LNCaP clone FGC (cell line): Measurements from ENCODE around the gene ASMTL.
"Not testable (repeated sequence)": the region's sequence is repeated elsewhere in the genome, so short reads cannot be mapped to it uniquely, and the experiment has no call there.

Experiments used
- DNase-seq: peaks from one replicate; pipeline ENCODE4 v3.0.0-alpha.2; 2011; ENCODE audit warnings: low read depth
- H3K4me3 ChIP-seq: 2 replicates; pipeline ENCODE4 v1.5.1; 2011; ENCODE audit warnings: mild to moderate bottlenecking, low read depth, low read length, control low read depth
- TF ChIP-seq, protein P1 (sequence below): IDR thresholded peaks from 2 replicates; pipeline ENCODE4 v1.5.1; 2012; ENCODE audit warnings: mild to moderate bottlenecking; ENCODE audit not compliant: control insufficient read depth, insufficient read depth; ENCODE audit errors: extremely low read depth

The ASMTL gene

DNA sequence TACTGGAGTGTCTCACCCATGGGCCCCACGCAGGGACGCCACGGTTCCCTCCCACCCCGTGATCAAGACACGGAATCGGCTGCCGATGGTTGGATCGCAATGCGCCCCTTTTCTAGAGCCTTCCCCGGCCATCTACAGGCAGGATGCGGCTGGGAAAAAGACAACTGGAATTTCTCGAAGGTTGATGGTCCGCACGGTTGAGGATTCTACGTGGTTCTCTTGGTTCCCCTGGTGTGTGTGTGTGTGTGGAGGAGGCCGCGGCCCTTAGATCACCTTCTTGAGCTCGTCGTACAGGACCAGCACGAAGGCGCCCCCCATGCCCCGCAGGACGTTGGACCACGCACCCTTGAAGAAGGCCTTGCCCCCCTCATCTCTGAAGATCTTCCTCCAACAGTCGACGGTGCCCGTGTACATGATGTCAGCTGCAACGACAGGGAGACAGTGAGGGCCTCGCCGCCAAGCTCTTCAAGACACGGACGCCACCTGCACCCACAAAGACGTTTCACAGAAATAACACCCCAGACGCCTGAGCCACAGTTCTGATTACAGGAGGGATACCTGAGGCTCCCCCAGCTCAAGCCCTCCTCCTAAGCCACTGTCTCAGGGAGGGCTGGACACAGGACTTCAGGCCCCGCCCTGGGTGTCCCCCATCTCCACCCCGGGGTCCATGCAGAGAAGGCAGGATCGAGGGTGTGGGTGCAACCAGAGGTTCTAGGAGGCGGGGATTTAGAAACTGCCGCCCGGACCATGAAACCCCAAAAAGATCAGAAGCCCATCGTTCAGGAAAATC, 66.2 kb downstream of the ASMTL start:
- no peak overlapping the region for H3K4me3 ChIP-seq
- TF ChIP-seq, protein P1, sequence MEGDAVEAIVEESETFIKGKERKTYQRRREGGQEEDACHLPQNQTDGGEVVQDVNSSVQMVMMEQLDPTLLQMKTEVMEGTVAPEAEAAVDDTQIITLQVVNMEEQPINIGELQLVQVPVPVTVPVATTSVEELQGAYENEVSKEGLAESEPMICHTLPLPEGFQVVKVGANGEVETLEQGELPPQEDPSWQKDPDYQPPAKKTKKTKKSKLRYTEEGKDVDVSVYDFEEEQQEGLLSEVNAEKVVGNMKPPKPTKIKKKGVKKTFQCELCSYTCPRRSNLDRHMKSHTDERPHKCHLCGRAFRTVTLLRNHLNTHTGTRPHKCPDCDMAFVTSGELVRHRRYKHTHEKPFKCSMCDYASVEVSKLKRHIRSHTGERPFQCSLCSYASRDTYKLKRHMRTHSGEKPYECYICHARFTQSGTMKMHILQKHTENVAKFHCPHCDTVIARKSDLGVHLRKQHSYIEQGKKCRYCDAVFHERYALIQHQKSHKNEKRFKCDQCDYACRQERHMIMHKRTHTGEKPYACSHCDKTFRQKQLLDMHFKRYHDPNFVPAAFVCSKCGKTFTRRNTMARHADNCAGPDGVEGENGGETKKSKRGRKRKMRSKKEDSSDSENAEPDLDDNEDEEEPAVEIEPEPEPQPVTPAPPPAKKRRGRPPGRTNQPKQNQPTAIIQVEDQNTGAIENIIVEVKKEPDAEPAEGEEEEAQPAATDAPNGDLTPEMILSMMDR: no peak
- DNase-seq: no peak

DNA sequence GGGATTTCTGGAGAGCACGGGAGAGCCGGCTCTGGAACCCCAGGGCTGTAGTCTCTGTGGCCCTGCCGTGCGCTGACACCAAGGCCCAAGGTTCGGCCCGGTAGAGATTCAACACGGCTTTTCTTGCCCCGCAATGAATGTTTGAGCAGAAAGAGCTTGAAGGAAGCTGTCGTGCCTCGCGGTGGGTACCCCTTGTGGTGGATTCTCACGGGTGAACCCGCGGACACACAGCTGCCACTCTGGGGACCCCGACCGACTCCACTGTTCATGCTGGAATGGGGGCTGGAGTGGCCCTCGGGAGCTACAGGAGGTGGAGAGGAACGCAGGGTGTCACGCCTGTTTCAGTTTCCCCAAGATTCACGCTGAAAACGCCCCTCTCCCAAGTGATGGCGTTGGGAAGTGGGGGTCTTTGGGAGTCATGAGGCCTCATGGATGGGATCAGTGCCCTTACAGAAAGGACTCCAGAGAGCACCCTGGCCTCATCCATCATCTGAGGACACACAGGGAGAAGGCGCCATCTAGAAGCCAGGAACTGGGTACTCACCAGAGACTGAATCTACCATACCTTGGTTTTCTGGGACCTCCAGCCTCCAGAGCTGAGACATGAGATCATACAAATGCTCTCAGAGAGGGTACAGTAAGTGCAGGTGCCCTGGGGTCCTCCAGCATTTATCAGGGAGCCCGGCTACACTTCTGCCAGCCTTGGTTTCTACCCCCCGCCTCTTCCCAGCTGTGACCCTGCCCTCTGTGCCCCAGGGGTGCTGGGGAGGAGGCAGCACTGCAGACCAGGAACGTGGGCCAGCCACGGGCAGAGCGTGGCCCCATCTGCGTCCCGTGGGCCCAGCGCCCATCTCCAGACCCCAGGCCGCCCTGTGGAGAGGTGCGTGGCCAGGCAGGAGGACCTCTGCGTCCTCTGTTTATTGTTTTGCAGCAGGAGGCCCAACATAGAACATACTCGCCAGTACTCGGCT, 67.2 kb downstream of the ASMTL start:
- H3K4me3 ChIP-seq: no peak overlapping the region
- TF ChIP-seq, protein P1: no peak
- DNase-seq: no peak

DNA sequence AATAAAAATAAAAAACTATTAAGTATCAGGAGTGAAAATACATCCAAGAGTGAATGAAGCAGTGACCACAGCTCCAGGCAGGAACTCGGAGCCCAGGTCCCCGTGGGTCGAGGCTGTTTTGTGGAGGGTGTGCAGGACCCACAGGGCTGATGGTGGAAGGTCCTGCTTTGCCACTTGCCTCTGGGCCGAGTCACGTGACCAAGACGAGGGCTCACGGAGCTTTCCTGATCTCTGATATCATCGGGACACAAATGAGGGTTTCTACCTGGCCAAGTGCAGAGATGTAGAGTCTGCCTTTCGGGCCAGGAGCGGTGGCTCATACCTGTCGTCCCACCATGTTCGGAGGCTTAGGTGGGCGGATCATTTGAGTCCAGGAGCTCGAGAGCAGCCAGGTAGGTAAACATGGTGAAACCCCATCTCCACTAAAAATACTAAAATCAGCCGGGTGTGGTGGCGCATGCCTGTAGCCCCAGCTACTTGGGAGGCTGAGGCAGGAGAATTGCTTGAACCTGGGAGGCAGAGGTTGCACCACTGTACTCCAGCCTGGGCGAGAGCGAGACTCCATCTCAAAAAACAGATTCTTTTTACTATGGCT, 68.0 kb downstream of the ASMTL start:
- TF ChIP-seq, protein P1: no peak
- no peak for DNase-seq
- H3K4me3 ChIP-seq: no peak overlapping the region

DNA sequence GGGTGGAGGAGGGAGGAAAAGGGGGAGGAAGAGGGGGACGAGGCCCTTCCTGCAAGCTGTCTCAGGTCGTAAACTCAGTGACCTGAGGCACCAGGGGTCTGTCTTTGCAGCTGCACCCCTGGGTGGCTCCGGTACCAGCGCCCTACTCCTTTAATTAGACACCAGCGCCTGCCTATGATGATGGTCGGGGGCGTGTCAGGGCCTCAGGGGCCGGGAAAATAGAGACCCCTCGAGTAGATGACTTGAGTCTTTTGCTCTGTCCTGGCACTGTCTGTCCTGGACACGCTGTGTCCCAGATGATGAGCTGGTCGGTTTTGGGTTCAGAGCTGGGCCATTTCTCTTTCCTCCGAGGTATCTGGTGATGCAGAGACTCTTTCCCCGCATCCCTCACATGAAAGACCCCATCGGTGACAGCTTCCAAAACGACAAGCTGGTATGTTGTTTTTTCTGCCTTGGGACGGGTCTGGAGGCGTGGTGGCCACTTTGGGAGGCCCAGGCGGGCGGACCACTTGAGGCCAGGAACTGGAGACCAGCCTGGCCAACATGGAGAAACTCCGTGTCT, 72.0 kb downstream of the ASMTL start:
- DNase-seq: no peak
- H3K4me3 ChIP-seq: no peak overlapping the region
- TF ChIP-seq, protein P1: no peak

DNA sequence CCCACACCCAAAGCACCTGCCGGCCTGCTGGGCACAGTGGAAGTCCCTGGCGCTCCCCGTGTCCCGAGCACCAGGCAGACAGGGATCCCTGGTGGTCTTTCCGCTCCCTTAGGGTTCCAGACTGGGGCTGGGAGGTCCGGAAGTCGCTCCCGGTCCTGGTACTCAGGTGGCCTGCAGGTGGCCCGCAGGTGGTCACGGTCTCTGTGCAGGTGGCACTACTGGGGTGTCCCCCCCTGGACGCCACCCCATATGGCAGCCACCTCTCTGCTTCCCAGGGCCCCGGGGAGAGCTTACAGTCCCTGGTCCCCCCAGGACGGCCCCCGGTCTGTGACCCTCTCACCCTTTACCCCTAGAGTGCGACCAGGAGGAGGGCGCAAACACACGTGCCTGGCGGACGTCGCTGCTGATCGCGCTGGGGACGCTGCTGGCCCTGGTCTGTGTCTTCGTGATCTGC, 74.4 kb downstream of the ASMTL start:
- TF ChIP-seq, protein P1: no peak
- H3K4me3 ChIP-seq: no peak overlapping the region
- no peak for DNase-seq

DNA sequence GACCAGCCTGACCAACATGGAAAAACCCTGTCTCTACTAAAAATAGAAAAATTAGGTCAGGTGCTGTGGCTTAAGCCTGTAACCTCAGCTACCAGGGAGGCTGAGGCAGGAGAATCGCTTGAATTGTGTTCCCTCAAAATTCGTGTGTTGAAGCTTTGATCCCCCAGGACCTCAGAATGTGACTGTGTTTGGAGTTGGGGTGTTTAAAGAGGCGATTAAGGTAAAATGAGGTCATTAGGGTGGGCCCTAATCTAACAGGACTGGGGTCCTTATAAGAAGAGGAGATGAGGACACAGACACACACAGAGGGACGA, 84.4 kb downstream of the ASMTL start:
- no peak for DNase-seq
- TF ChIP-seq, protein P1: no peak

DNA sequence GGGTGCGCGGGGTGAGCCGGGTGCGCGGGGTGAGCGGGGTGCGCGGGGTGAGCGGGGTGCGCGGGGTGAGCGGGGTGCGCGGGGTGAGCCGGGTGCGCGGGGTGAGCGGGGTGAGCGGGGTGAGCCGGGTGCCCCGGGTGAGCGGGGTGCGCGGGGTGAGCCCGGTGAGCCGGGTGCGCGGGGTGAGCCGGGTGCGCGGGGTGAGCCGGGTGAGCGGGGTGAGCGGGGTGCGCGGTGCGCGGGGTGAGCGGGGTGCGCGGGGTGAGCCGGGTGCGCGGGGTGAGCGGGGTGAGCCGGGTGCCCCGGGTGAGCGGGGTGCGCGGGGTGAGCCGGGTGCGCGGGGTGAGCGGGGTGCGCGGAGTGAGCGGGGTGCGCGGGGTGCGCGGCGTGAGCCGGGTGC, 86.3 kb downstream of the ASMTL start:
- DNase-seq, H3K4me3 ChIP-seq: not testable (repeated sequence)

More for the DNA sequence above, 84.4 kb downstream of the ASMTL start:
- H3K4me3 ChIP-seq: no peak overlapping the region
